ENCODE measurements around the gene SMIM24.

Gene SMIM24

GRCh38 chr19:3496392-3497273 is 16.3 kb upstream of the SMIM24 start:
- Histone ChIP-seq H3K27ac (ENCODE audit: low read depth, low read length) (no peak overlapping the region), H3K14ac (ENCODE audit: low read length) (no peak overlapping the region), H3K79me2 (ENCODE audit: control insufficient read depth, insufficient read depth, low read length, poor library complexity) (peaks cover 9% of the 10 kb centered on the region), H4K91ac (ENCODE audit: low read depth, low read length) (no peak overlapping the region), H4K12ac (ENCODE audit: low read depth, low read length) (no peak overlapping the region), H3K23ac (ENCODE audit: low read length) (no peak overlapping the region), H3K4me1 (ENCODE audit: control insufficient read depth in 1 of 2, insufficient read depth in 2 of 2, low read length in 2 of 2) (peaks cover 0 to 6% of the 10 kb centered on the region in 2 experiments), H2BK120ac (ENCODE audit: insufficient read depth, low read length, poor library complexity) (no peak overlapping the region), H2BK12ac (ENCODE audit: low read length) (no peak overlapping the region), H3K4me3 (ENCODE audit: low read depth, low read length) (no peak overlapping the region), H3K79me1 (ENCODE audit: low read length) (peaks cover 9% of the 10 kb centered on the region), H3K4ac (ENCODE audit: low read depth, low read length) (no peak overlapping the region), H3K4me2 (ENCODE audit: low read length) (no peak overlapping the region), H3K27me3 (ENCODE audit: insufficient read depth, low read length) (no peaks in the 10 kb centered on the region), H2BK5ac (ENCODE audit: low read depth, low read length, poor library complexity) (no peak overlapping the region), H3K18ac (ENCODE audit: low read length) (no peak overlapping the region), H2AK5ac (ENCODE audit: low read length) (no peak overlapping the region), H3K9me3 (ENCODE audit: insufficient read depth, low read depth, low read length) (no peaks in the 10 kb centered on the region), H3K36me3 (ENCODE audit: control insufficient read depth in 1 of 2, insufficient read depth in 2 of 2, low read length in 2 of 2) (peaks cover 40 to 48% of the 10 kb centered on the region in 2 experiments), H2AFZ (ENCODE audit: insufficient read depth, low read length, poor library complexity) (no peak overlapping the region), H4K8ac (ENCODE audit: low read depth, low read length) (no peak overlapping the region), H3K9ac (ENCODE audit: low read length) (no peak overlapping the region)
- no CpG with 5 or more reads among the region's 32 CpGs for WGBS (ENCODE audit: extremely low coverage, insufficient coverage, insufficient read length)
- DNase-seq, result no peak

GRCh38 chr19:3494559-3494958 is 14.2 kb upstream of the SMIM24 start:
- Histone ChIP-seq H2AK5ac (ENCODE audit: low read length) (no peak overlapping the region), H3K4me1 (ENCODE audit: control insufficient read depth in 1 of 2, insufficient read depth in 2 of 2, low read length in 2 of 2) (peaks cover 0 to under 1% of the 10 kb centered on the region in 2 experiments), H3K79me1 (ENCODE audit: low read length) (no peaks in the 10 kb centered on the region), H2AFZ (ENCODE audit: insufficient read depth, low read length, poor library complexity) (no peak overlapping the region), H2BK12ac (ENCODE audit: low read length) (no peak overlapping the region), H3K9ac (ENCODE audit: low read length) (no peak overlapping the region), H2BK120ac (ENCODE audit: insufficient read depth, low read length, poor library complexity) (no peak overlapping the region), H4K12ac (ENCODE audit: low read depth, low read length) (no peak overlapping the region), H3K18ac (ENCODE audit: low read length) (no peak overlapping the region), H3K4me3 (ENCODE audit: low read depth, low read length) (no peak overlapping the region), H3K4ac (ENCODE audit: low read depth, low read length) (no peak overlapping the region), H3K36me3 (ENCODE audit: control insufficient read depth in 1 of 2, insufficient read depth in 2 of 2, low read length in 2 of 2) (peaks cover 49 to 57% of the 10 kb centered on the region in 2 experiments), H3K79me2 (ENCODE audit: control insufficient read depth, insufficient read depth, low read length, poor library complexity) (no peaks in the 10 kb centered on the region), H4K91ac (ENCODE audit: low read depth, low read length) (no peak overlapping the region), H3K23ac (ENCODE audit: low read length) (no peak overlapping the region), H2BK5ac (ENCODE audit: low read depth, low read length, poor library complexity) (no peak overlapping the region), H3K27ac (ENCODE audit: low read depth, low read length) (no peak overlapping the region), H3K9me3 (ENCODE audit: insufficient read depth, low read depth, low read length) (no peaks in the 10 kb centered on the region), H3K4me2 (ENCODE audit: low read length) (no peak overlapping the region), H3K27me3 (ENCODE audit: insufficient read depth, low read length) (no peaks in the 10 kb centered on the region), H3K14ac (ENCODE audit: low read length) (no peak overlapping the region), H4K8ac (ENCODE audit: low read depth, low read length) (no peak overlapping the region)
- no peak for DNase-seq
- no CpG with 5 or more reads among the region's 18 CpGs for WGBS (ENCODE audit: extremely low coverage, insufficient coverage, insufficient read length)

- DNase-seq, result no peak
- Histone ChIP-seq H3K23ac (ENCODE audit: low read length) (no peak overlapping the region), H4K12ac (ENCODE audit: low read depth, low read length) (no peak overlapping the region), H2AFZ (ENCODE audit: insufficient read depth, low read length, poor library complexity) (no peak overlapping the region), H3K9me3 (ENCODE audit: insufficient read depth, low read depth, low read length) (no peaks in the 10 kb centered on the region), H4K8ac (ENCODE audit: low read depth, low read length) (no peak overlapping the region), H3K18ac (ENCODE audit: low read length) (no peak overlapping the region), H3K79me2 (ENCODE audit: control insufficient read depth, insufficient read depth, low read length, poor library complexity) (no peaks in the 10 kb centered on the region), H3K79me1 (ENCODE audit: low read length) (no peaks in the 10 kb centered on the region), H3K27ac (ENCODE audit: low read depth, low read length) (no peak overlapping the region), H3K4me1 (ENCODE audit: control insufficient read depth in 1 of 2, insufficient read depth in 2 of 2, low read length in 2 of 2) (no peaks in the 10 kb centered on the region), H3K4me3 (ENCODE audit: low read depth, low read length) (no peak overlapping the region), H3K14ac (ENCODE audit: low read length) (no peak overlapping the region), H2BK5ac (ENCODE audit: low read depth, low read length, poor library complexity) (no peak overlapping the region), H2AK5ac (ENCODE audit: low read length) (no peak overlapping the region), H3K4me2 (ENCODE audit: low read length) (no peak overlapping the region), H4K91ac (ENCODE audit: low read depth, low read length) (no peak overlapping the region), H3K9ac (ENCODE audit: low read length) (no peak overlapping the region), H3K27me3 (ENCODE audit: insufficient read depth, low read length) (no peaks in the 10 kb centered on the region), H2BK120ac (ENCODE audit: insufficient read depth, low read length, poor library complexity) (no peak overlapping the region), H3K4ac (ENCODE audit: low read depth, low read length) (no peak overlapping the region), H2BK12ac (ENCODE audit: low read length) (no peak overlapping the region), H3K36me3 (ENCODE audit: control insufficient read depth in 1 of 2, insufficient read depth in 2 of 2, low read length in 2 of 2) (peaks cover 49 to 57% of the 10 kb centered on the region in 2 experiments)
- WGBS (ENCODE audit: extremely low coverage, insufficient coverage, insufficient read length), result no CpG with 5 or more reads among the region's 15 CpGs
Observed at GRCh38 chr19:3494051-3494450, 13.7 kb upstream of the SMIM24 start.

- H3K4me1 ChIP-seq (ENCODE audit: control insufficient read depth in 1 of 2, insufficient read depth in 2 of 2, low read length in 2 of 2), result no peaks in the 10 kb centered on the region
- H4K8ac ChIP-seq (ENCODE audit: low read depth, low read length), result no peak overlapping the region
- no peak overlapping the region for H3K9ac ChIP-seq (ENCODE audit: low read length)
- H4K91ac ChIP-seq (ENCODE audit: low read depth, low read length), result no peak overlapping the region
- no peak overlapping the region for H4K12ac ChIP-seq (ENCODE audit: low read depth, low read length)
- no peak overlapping the region for H3K14ac ChIP-seq (ENCODE audit: low read length)
- peaks cover 49 to 57% of the 10 kb centered on the region in 2 experiments for H3K36me3 ChIP-seq (ENCODE audit: control insufficient read depth in 1 of 2, insufficient read depth in 2 of 2, low read length in 2 of 2)
- no peak overlapping the region for H2BK12ac ChIP-seq (ENCODE audit: low read length)
- no peak overlapping the region for H2BK5ac ChIP-seq (ENCODE audit: low read depth, low read length, poor library complexity)
- H3K27ac ChIP-seq (ENCODE audit: low read depth, low read length), result no peak overlapping the region
- H3K79me1 ChIP-seq (ENCODE audit: low read length), result no peaks in the 10 kb centered on the region
- H2AK5ac ChIP-seq (ENCODE audit: low read length), result no peak overlapping the region
- no peak overlapping the region for H3K4ac ChIP-seq (ENCODE audit: low read depth, low read length)
- no peaks in the 10 kb centered on the region for H3K9me3 ChIP-seq (ENCODE audit: insufficient read depth, low read depth, low read length)
- WGBS (ENCODE audit: extremely low coverage, insufficient coverage, insufficient read length), result no CpG with 5 or more reads among the region's 14 CpGs
- no peak overlapping the region for H3K18ac ChIP-seq (ENCODE audit: low read length)
- no peak overlapping the region for H2BK120ac ChIP-seq (ENCODE audit: insufficient read depth, low read length, poor library complexity)
- no peak overlapping the region for H3K23ac ChIP-seq (ENCODE audit: low read length)
- no peak overlapping the region for H2AFZ ChIP-seq (ENCODE audit: insufficient read depth, low read length, poor library complexity)
- no peaks in the 10 kb centered on the region for H3K79me2 ChIP-seq (ENCODE audit: control insufficient read depth, insufficient read depth, low read length, poor library complexity)
- no peaks in the 10 kb centered on the region for H3K27me3 ChIP-seq (ENCODE audit: insufficient read depth, low read length)
- DNase-seq, result no peak
- H3K4me2 ChIP-seq (ENCODE audit: low read length), result no peak overlapping the region
- H3K4me3 ChIP-seq (ENCODE audit: low read depth, low read length), result no peak overlapping the region
Observed at GRCh38 chr19:3493651-3494050, 13.3 kb upstream of the SMIM24 start.
